ENCODE data around the gene KLC1.

KLC1 gene

GRCh38 chr14:103728721-103729120 lies 99.7 kb downstream of the KLC1 start:
- no peak for TF ChIP-seq EP300 (IDR thresholded peaks at IDR 0.05; ENCODE audit: borderline replicate concordance)
- TF ChIP-seq RAD21 (IDR thresholded peaks at IDR 0.05; ENCODE audit: low read depth) = no peak
- no peak for TF ChIP-seq CREB1 (IDR thresholded peaks at IDR 0.05; ENCODE audit: low read depth)
- TF ChIP-seq REST (IDR thresholded peaks at IDR 0.05; ENCODE audit: low read depth) = no peak
- no peak for TF ChIP-seq TCF12 (IDR thresholded peaks at IDR 0.05; ENCODE audit: low read depth)
- TF ChIP-seq ZBTB7A (IDR thresholded peaks at IDR 0.05; ENCODE audit: low read depth) = no peak
- TF ChIP-seq FOXM1 (IDR thresholded peaks at IDR 0.05; ENCODE audit: borderline replicate concordance, low read depth) = no peak
- no peak for TF ChIP-seq YY1 (IDR thresholded peaks at IDR 0.05; ENCODE audit: low read depth)
- TF ChIP-seq NFIC (IDR thresholded peaks at IDR 0.05) = no peak

GRCh38 chr14:103729496-103730448 lies 100.8 kb downstream of the KLC1 start:
- TF ChIP-seq NFIC (IDR thresholded peaks at IDR 0.05) (no peak), YY1 (IDR thresholded peaks at IDR 0.05; ENCODE audit: low read depth) (no peak), EGR1 (IDR thresholded peaks at IDR 0.05) (no peak), ZBTB7A (IDR thresholded peaks at IDR 0.05; ENCODE audit: low read depth) (no peak), CEBPB (IDR thresholded peaks at IDR 0.05) (no peak), REST (IDR thresholded peaks at IDR 0.05; ENCODE audit: low read depth) (no peak), EP300 (IDR thresholded peaks at IDR 0.05; ENCODE audit: borderline replicate concordance) (no peak), RAD21 (IDR thresholded peaks at IDR 0.05; ENCODE audit: low read depth) (no peak), TCF12 (IDR thresholded peaks at IDR 0.05; ENCODE audit: low read depth) (no peak), CREB1 (IDR thresholded peaks at IDR 0.05; ENCODE audit: low read depth) (no peak), TAF1 (IDR thresholded peaks at IDR 0.05; ENCODE audit: low read depth) (no peak), FOXM1 (IDR thresholded peaks at IDR 0.05; ENCODE audit: borderline replicate concordance, low read depth) (no peak)
- TF ChIP-seq, protein P1, sequence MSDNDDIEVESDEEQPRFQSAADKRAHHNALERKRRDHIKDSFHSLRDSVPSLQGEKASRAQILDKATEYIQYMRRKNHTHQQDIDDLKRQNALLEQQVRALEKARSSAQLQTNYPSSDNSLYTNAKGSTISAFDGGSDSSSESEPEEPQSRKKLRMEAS (IDR thresholded peaks at IDR 0.05) = no peak
- TF ChIP-seq, protein P2, sequence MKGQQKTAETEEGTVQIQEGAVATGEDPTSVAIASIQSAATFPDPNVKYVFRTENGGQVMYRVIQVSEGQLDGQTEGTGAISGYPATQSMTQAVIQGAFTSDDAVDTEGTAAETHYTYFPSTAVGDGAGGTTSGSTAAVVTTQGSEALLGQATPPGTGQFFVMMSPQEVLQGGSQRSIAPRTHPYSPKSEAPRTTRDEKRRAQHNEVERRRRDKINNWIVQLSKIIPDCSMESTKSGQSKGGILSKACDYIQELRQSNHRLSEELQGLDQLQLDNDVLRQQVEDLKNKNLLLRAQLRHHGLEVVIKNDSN (IDR thresholded peaks at IDR 0.05) = no peak

GRCh38 chr14:103730490-103731035 lies 101.6 kb downstream of the KLC1 start:
- TF ChIP-seq, protein P2 (IDR thresholded peaks at IDR 0.05) = no peak
- TF ChIP-seq RAD21 (IDR thresholded peaks at IDR 0.05; ENCODE audit: low read depth) (no peak), CREB1 (IDR thresholded peaks at IDR 0.05; ENCODE audit: low read depth) (no peak), TAF1 (IDR thresholded peaks at IDR 0.05; ENCODE audit: low read depth) (no peak), YY1 (IDR thresholded peaks at IDR 0.05; ENCODE audit: low read depth) (no peak), NFIC (IDR thresholded peaks at IDR 0.05) (no peak), EGR1 (IDR thresholded peaks at IDR 0.05) (no peak), ZBTB7A (IDR thresholded peaks at IDR 0.05; ENCODE audit: low read depth) (no peak), REST (IDR thresholded peaks at IDR 0.05; ENCODE audit: low read depth) (no peak), FOXM1 (IDR thresholded peaks at IDR 0.05; ENCODE audit: borderline replicate concordance, low read depth) (no peak), TEAD4 (IDR thresholded peaks at IDR 0.05) (no peak), EP300 (IDR thresholded peaks at IDR 0.05; ENCODE audit: borderline replicate concordance) (no peak), TCF12 (IDR thresholded peaks at IDR 0.05; ENCODE audit: low read depth) (no peak)
- TF ChIP-seq, protein P1 (IDR thresholded peaks at IDR 0.05) = no peak
